Aorta (tissue), 5 donors: Measurements from ENCODE around the gene ODF2. TPM values are rescaled to one million over a fixed set of nuclear protein-coding genes. Genes with fewer than 3 reads are reported as not detected.
A peak's percentile ranks its signal among the peaks of the same experiment; 100 is the strongest.
"Not testable (repeated sequence)": the region's sequence is repeated elsewhere in the genome, so short reads cannot be mapped to it uniquely, and the experiment has no call there.

Experiments
- ATAC-seq: fragments of 200-7000 bp; cut with Tn5 transposase; one replicate; pipeline ENCODE4 v1.9.1; 2022; ENCODE audit warnings: moderate library complexity; ENCODE audit not compliant: low FRiP score
- DNase-seq, 2 donors: peaks; one replicate each; pipeline ENCODE4 v3.0.0-alpha.2; 2020
- H3K27ac ChIP-seq, 2 donors: one replicate each; pipeline ENCODE4 v1.5.1; 2013; ENCODE audit warnings: low read length in 2 of 2, mild to moderate bottlenecking in 2 of 2, moderate library complexity in 2 of 2, control low read depth in 1 of 2, inconsistent platforms in 1 of 2, low read depth in 1 of 2
- H3K27me3 ChIP-seq, 2 donors: one replicate each; pipeline ENCODE4 v1.6.1; 2013; ENCODE audit warnings: control low read depth in 1 of 2, low read length in 1 of 2, mild to moderate bottlenecking in 1 of 2, moderate library complexity in 1 of 2; ENCODE audit not compliant: insufficient read depth in 2 of 2, control insufficient read depth in 1 of 2
- H3K36me3 ChIP-seq, 2 donors: one replicate each; pipeline ENCODE4 v1.6.1; 2013; ENCODE audit warnings: control low read depth in 1 of 2, low read length in 1 of 2, mild to moderate bottlenecking in 1 of 2; ENCODE audit not compliant: insufficient read depth in 2 of 2, control insufficient read depth in 1 of 2
- H3K4me1 ChIP-seq, 2 donors: one replicate each; pipeline ENCODE4 v1.6.1; 2013; ENCODE audit warnings: low read length in 2 of 2, control low read depth in 1 of 2, mild to moderate bottlenecking in 1 of 2, moderate library complexity in 1 of 2; ENCODE audit not compliant: insufficient read depth in 2 of 2, control insufficient read depth in 1 of 2
- H3K4me3 ChIP-seq, 2 donors: one replicate each; pipeline ENCODE4 v1.5.1; 2013; ENCODE audit warnings: low read length in 2 of 2, control low read depth in 1 of 2, mild to moderate bottlenecking in 1 of 2
- H3K9me3 ChIP-seq: one replicate; pipeline ENCODE4 v1.6.1; 2013; ENCODE audit warnings: mild to moderate bottlenecking, low read length; ENCODE audit not compliant: control insufficient read depth
- WGBS, 2 donors: extraction: QIAGEN DNeasy Blood & Tissue Kit; methylation state at CpG; one replicate each; pipeline ENCODE4 v1.1.7; 2013; 5-methylcytosine and 5-hydroxymethylcytosine counted together
- intact Hi-C, 2 donors: fragments of 100-400 bp; cut with DNase I; formaldehyde crosslinking; loops; one replicate each; pipeline versions ENCODE4 v1.14.2 to v1.15.0; 2022
- polyA plus RNA-seq, 2 donors: library from polyadenylated mRNA; stranded (reverse); fragments of 200-250 nt; gene quantifications; one replicate each; pipeline ENCODE4 v1.2.3, GENCODE V29; 2013
- total RNA-seq, 2 donors: library from RNA; stranded (reverse); fragmentation: NEBNext Ultra II Directional; extraction: Animal tissue kit (Norgen Biotek cat#: 25700); gene quantifications; one replicate each; pipeline ENCODE4 v1.2.1, GENCODE V29; 2021
- donor health status: healthy with polysubstance abuse.
- donor health status: Bipolar disorder and iron deficiency.
- donor health status: DM: no; HTN: no; CAD: no.
- donor health status: DM: no; HTN: no; CAD: no.
- donor health status: DM: yes; HTN: yes; CAD: no.

ODF2 gene
- total and polyA plus RNA-seq, 4 donors = 2.9 to 28.9 (median 24.4) TPM

DNA sequence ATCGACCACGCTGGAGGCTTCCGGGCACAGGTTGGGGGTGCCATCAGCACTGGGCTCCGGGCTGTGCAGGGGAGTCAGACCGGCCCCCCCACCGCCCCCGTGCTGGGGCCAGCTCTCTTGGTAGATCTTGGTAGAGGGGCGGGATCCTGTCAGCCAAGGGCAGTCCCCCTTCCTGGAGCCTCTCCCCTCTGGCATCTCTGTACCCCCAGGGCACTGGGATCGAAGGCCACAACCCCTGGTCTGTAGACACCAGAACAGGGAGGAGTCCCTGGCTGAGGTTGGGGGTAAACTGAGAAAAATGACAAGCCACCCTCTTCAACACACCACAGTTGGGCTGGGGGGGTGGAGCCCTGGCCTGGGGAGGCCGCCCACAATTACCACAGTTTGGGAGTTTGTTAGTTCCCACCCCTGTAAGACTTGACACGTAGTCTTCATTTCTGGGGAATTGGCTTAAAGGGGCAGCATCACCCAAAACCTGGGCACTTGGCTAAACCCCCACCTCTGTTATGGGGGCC, 34.3 kb upstream of the ODF2 start:
- Histone ChIP-seq H3K27ac (no peak overlapping the region), H3K9me3 (no peaks in the 10 kb centered on the region), H3K36me3 (peaks cover 0 to 2% of the 10 kb centered on the region in 2 donors), H3K27me3 (no peaks in the 10 kb centered on the region), H3K4me3 (peak overlapping the region; percentile 78 to 87), H3K4me1 (no peaks in the 10 kb centered on the region)
- ATAC-seq = peak; percentile 38
- DNase-seq = peak in 1 of 2 donors; percentile 67
- intact Hi-C loops = loop anchor here in 1 of 2 donors (10.0 kb wide), 1 partner anchor 127 kb away; no protein-coding TSS in a partner anchor
- WGBS, 2 donors = 1 to 5% methylated on average over 11 of the region's 11 CpGs

DNA sequence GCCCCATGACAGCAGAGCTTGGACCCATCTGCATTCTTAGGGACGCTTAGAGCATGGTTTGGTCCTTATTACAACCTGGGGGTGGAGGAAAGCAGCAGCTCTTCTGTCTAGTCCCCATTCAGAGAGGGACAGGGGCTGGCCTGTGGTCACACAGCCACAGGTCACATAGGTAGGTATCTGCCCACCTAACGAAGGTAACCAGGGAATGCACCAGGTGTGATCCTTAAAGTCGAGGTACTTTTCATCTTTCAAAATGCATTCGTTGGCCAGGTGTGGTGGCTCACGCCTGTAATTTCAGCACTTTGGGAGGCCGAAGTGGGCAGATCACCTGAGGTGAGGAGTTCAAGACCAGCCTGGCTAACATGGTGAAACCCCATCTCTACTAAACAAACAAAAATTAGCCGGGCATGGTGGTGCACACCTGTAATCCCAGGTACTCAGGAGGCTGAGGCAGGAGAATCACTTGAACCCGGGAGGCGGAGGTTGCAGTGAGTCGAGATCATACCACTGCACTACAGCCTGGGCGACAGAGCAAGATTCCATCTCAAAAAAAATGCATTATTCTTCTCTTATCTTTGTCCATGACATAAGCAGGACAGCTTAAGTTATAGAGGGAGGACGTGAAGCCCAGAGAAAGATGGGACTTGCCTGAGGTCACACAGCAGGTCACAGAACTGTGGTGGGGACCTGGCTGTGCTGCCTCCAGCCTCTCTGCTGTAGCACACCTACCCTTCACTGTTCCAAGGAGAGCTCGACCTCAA, 33.6 kb upstream of the ODF2 start:
- H3K27ac ChIP-seq = not testable (repeated sequence)

DNA sequence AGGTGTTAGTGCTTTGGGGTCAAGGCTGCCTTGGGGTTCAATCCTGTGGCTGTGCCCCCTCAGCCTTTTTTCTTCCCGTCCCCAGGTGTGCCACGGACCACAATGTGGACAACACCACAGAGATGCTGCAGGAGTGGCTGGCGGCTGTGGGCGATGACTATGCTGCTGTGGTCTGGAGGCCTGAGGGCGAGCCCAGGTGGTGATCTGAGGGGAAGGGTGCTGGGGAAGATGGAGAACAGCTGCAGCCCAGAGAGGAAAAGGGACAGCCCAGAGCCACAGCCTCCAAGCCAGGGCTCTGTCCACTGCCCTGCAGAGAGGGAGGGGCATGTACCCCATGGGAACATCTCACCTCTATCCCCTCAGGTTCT, 33.0 kb upstream of the ODF2 start:
- H3K36me3 ChIP-seq = peaks cover 0 to 2% of the 10 kb centered on the region in 2 donors

More for the DNA sequence above, 33.6 kb upstream of the ODF2 start:
- H3K36me3 ChIP-seq, H3K4me3 ChIP-seq, DNase-seq, ATAC-seq, H3K27me3 ChIP-seq, H3K4me1 ChIP-seq, H3K9me3 ChIP-seq: not testable (repeated sequence)
- intact Hi-C loops = loop anchor here in 1 of 2 donors (10.0 kb wide), 1 partner anchor 127 kb away; no protein-coding TSS in a partner anchor
- WGBS, 2 donors = 86 to 87% methylated on average over 13 of the region's 13 CpGs

DNA sequence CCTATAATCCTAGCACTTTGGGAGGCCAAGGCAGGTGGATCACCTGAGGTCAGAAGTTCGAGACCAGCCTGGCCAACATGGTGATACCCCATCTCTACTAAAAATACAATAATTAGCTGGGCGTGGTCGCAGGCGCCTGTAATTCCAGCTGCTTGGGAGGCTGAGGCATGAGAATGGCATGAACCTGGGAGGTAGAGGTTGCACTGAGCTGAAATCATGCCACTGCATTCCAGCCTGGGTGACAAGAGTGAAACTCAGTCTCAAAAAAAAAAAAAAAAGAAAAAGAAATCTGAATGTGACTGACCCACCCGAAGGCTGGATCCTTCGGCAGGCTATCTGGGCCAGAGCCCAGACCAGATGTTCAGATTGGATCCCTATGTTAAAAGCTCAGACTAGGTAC, 32.5 kb upstream of the ODF2 start:
- not testable (repeated sequence) for H3K36me3 ChIP-seq, H3K9me3 ChIP-seq, ATAC-seq, H3K27ac ChIP-seq, DNase-seq, H3K27me3 ChIP-seq, H3K4me3 ChIP-seq, H3K4me1 ChIP-seq
- WGBS, 2 donors = 73 to 84% methylated on average over 6 of the region's 6 CpGs
- intact Hi-C loops = loop anchor here in 1 of 2 donors (10.0 kb wide), 1 partner anchor 129 kb away; no protein-coding TSS in a partner anchor

More for the DNA sequence above, 33.0 kb upstream of the ODF2 start:
- DNase-seq (no peak), ATAC-seq (no peak)
- intact Hi-C loops = loop anchor here in 1 of 2 donors (10.0 kb wide), 1 partner anchor 128 kb away; no protein-coding TSS in a partner anchor
- 95 to 98% methylated on average over 5 of the region's 5 CpGs for WGBS, 2 donors
- no peak overlapping the region for H3K4me3 ChIP-seq
- H3K9me3 ChIP-seq = no peaks in the 10 kb centered on the region
- no peak overlapping the region for H3K27ac ChIP-seq
- H3K4me1 ChIP-seq = no peaks in the 10 kb centered on the region
- H3K27me3 ChIP-seq = no peaks in the 10 kb centered on the region

DNA sequence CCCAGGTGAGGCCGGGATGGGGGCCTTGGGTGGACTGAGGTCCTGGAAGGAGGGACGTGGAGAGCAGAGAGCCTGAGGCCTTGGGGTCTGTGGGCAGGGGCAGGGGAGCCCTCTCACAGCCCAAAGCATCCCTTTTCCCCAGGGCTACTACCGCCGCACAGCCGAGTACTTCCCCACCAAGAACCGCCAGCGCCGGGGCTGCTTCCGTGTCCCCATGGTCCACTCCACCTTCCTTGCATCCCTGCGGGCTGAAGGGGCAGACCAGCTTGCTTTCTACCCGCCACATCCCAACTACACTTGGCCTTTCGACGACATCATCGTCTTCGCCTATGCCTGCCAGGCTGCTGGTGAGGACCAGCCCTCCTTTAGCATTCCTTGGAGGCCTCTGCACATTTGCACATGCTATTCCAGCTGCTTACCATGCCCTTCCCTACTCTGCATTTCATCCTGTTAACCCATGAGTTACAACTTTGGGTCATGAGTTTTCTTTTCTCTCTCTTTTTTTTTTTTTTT, 31.5 kb upstream of the ODF2 start:
- Histone ChIP-seq H3K27ac (no peak overlapping the region), H3K36me3 (peaks cover 0 to 2% of the 10 kb centered on the region in 2 donors), H3K4me1 (no peaks in the 10 kb centered on the region), H3K9me3 (no peaks in the 10 kb centered on the region), H3K4me3 (no peak overlapping the region), H3K27me3 (no peaks in the 10 kb centered on the region)
- DNase-seq (no peak), ATAC-seq (no peak)
- WGBS, 2 donors = 92 to 94% methylated on average over 10 to 15 of the region's 15 CpGs
- intact Hi-C loops = loop anchor here in 1 of 2 donors (10.0 kb wide), 1 partner anchor 130 kb away; no protein-coding TSS in a partner anchor

DNA sequence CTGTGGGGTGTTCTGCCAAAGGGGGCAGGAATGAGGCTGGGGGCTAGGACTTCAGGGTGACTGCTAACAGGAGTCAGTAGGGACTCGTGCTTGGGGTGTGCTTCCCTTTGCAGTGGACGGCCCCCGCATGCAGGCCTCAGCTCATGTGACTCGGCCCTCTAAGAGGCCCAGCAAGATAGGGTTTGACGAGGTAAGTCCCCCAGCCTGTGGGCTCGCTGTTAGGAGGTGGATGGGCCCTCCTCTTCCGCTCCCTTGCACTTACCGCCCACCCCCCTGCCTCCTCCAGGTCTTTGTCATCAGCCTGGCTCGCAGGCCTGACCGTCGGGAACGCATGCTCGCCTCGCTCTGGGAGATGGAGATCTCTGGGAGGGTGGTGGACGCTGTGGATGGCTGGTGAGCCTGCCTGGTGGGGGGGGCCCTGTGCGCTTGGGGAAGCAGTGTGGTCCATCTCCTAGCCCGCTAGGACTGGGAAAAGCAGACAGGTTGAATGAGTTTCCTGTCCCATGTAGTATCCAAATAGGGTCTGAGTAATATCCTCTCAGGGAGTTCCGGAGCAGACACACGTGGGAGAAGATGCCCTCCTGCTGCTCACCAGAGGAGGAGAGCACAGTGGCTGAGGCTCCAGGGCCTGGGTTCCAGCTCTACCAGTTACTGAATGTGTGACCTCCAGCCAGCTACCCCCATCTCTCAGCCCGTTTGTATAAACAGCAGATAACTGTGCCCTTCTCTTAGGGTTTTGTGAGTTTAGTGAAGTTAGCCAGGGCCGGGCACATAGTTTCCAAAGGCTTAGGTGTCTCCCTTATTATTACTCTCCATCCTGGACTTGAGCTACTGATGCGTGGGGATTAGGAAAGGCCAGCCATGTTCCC, 26.9 kb upstream of the ODF2 start:
- peaks cover 2 to 3% of the 10 kb centered on the region in 2 donors for H3K36me3 ChIP-seq
- no peaks in the 10 kb centered on the region for H3K9me3 ChIP-seq
- H3K27ac ChIP-seq = no peak overlapping the region
- intact Hi-C loops = loop anchor here in 1 of 2 donors (10.0 kb wide), 1 partner anchor 134 kb away; no protein-coding TSS in a partner anchor
- 77 to 81% methylated on average over 22 of the region's 22 CpGs for WGBS, 2 donors
- H3K4me3 ChIP-seq = no peak overlapping the region
- no peaks in the 10 kb centered on the region for H3K27me3 ChIP-seq
- no peak for ATAC-seq
- H3K4me1 ChIP-seq = no peaks in the 10 kb centered on the region
- DNase-seq = no peak

DNA sequence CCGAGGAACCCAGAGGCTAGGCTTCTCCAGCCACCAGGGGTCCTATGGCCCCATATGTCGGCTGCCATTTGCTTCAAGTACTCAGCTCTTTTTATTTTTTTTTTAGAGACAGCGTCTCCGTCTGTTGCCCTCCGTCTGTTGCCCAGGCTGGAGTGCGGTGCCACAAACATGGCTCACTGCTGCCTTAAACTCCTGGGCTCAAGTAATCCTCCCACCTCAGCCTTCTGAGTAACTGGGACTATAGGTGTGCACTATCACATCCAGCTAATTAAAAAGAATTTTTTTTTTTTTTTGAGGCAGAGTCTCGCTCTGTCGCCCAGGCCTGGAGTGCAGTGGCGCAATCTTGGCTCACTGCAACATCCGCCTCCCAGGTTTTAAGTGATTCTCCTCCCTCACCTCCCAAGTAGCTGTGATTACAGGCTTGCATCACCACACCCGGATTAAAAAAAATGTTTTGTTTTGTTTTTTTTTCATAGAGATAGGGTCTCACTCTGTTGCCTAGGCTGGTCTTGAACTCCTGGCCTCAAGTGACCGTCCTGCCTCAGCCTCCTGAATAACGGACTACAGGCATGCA, 26.2 kb upstream of the ODF2 start:
- WGBS, 2 donors = 80 to 83% methylated on average over 13 of the region's 13 CpGs
- Histone ChIP-seq H3K4me1 (no peaks in the 10 kb centered on the region), H3K9me3 (no peaks in the 10 kb centered on the region), H3K36me3 (peaks cover 0 to 3% of the 10 kb centered on the region in 2 donors), H3K4me3 (no peak overlapping the region), H3K27me3 (no peaks in the 10 kb centered on the region), H3K27ac (no peak overlapping the region)
- intact Hi-C loops = loop anchor here in 1 of 2 donors (10.0 kb wide), 1 partner anchor 135 kb away; no protein-coding TSS in a partner anchor
- ATAC-seq (no peak), DNase-seq (no peak)

DNA sequence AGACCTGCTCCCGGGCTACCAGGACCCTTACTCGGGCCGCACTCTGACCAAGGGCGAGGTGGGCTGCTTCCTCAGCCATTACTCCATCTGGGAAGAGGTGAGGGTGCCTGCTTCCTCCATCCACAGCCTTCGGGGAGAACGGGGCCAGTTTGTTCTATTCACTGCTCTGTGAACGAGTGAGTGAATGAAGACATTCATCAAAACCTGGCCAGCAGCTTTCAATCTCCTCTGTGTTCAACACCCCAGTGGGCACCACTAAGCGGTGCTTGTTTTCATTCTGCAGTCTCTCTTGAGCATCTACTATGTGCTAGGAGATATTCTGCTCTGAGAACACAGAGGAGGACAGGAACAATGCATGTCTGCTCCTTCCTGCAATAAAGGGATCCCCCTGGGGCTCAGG, 24.6 kb upstream of the ODF2 start:
- Histone ChIP-seq H3K4me1 (no peaks in the 10 kb centered on the region), H3K27me3 (no peaks in the 10 kb centered on the region), H3K36me3 (peaks cover 0 to 3% of the 10 kb centered on the region in 2 donors), H3K9me3 (no peaks in the 10 kb centered on the region), H3K27ac (no peak overlapping the region), H3K4me3 (no peak overlapping the region)
- intact Hi-C loops = no loop called here
- no peak for DNase-seq
- no peak for ATAC-seq
- WGBS, 2 donors = 87 to 89% methylated on average over 8 of the region's 8 CpGs
